WERI-Rb-1 (cell line): ENCODE results near the gene EPB41L4B.

Experiments used
- DNase-seq: peaks from one replicate; pipeline ENCODE4 v3.0.0-alpha.2; 2020
- H3K27ac ChIP-seq: fragments of 250-450 bp; sonication (Bioruptor Pico); 2 replicates; pipeline ENCODE4 v1.5.1; 2020; ENCODE audit warnings: mild to moderate bottlenecking, moderate library complexity
- H3K27me3 ChIP-seq: fragments of 250-450 bp; sonication (Bioruptor Pico); 2 replicates; pipeline ENCODE4 v1.5.1; 2021; ENCODE audit warnings: mild to moderate bottlenecking, low read depth, moderate library complexity; ENCODE audit not compliant: insufficient read depth, severe bottlenecking
- H3K36me3 ChIP-seq: fragments of 250-450 bp; sonication (Bioruptor Pico); 2 replicates; pipeline ENCODE4 v1.5.1; 2020; ENCODE audit warnings: mild to moderate bottlenecking, moderate library complexity
- H3K4me3 ChIP-seq: 2 replicates; pipeline ENCODE4 v1.5.1; 2011; ENCODE audit warnings: low read depth, mild to moderate bottlenecking, control low read depth, low read length
- H3K9me3 ChIP-seq: fragments of 250-450 bp; sonication (Bioruptor Pico); 2 replicates; pipeline ENCODE4 v1.5.1; 2021; ENCODE audit warnings: mild to moderate bottlenecking, moderate library complexity; ENCODE audit not compliant: severe bottlenecking
- CTCF ChIP-seq: IDR thresholded peaks from 2 replicates; pipeline ENCODE4 v1.5.1; 2011; ENCODE audit warnings: low read depth, mild to moderate bottlenecking, control low read depth, inconsistent platforms, low read length

The EPB41L4B gene

GRCh38 chr9:109269081-109269480, 51.8 kb downstream of the EPB41L4B start:
- H3K36me3 ChIP-seq: peaks cover 20% of the 10 kb centered on the region
- peaks cover 5% of the 10 kb centered on the region for H3K9me3 ChIP-seq
- no peak for TF ChIP-seq CTCF
- H3K27ac ChIP-seq: no peak overlapping the region
- H3K4me3 ChIP-seq: no peak overlapping the region
- no peaks in the 10 kb centered on the region for H3K27me3 ChIP-seq
- DNase-seq: no peak

- H3K9me3 ChIP-seq: peaks cover 5% of the 10 kb centered on the region
- H3K36me3 ChIP-seq: peaks cover 20% of the 10 kb centered on the region
Measured at GRCh38 chr9:109267555-109267954, 53.3 kb downstream of the EPB41L4B start.

GRCh38 chr9:109264877-109265587, 55.8 kb downstream of the EPB41L4B start:
- DNase-seq: no peak
- peaks cover 5% of the 10 kb centered on the region for H3K9me3 ChIP-seq
- TF ChIP-seq CTCF: no peak
- H3K4me3 ChIP-seq: no peak overlapping the region
- no peak overlapping the region for H3K27ac ChIP-seq
- peaks cover 26% of the 10 kb centered on the region for H3K36me3 ChIP-seq
- H3K27me3 ChIP-seq: no peaks in the 10 kb centered on the region

More at GRCh38 chr9:109267555-109267954, 53.3 kb downstream of the EPB41L4B start:
- no peaks in the 10 kb centered on the region for H3K27me3 ChIP-seq
- H3K4me3 ChIP-seq: no peak overlapping the region
- no peak for TF ChIP-seq CTCF
- DNase-seq: no peak
- no peak overlapping the region for H3K27ac ChIP-seq

- no peak for TF ChIP-seq CTCF
- Histone ChIP-seq H3K4me3 (no peak overlapping the region), H3K36me3 (peaks cover 26% of the 10 kb centered on the region), H3K27ac (no peak overlapping the region), H3K27me3 (no peaks in the 10 kb centered on the region), H3K9me3 (peaks cover 5% of the 10 kb centered on the region)
- DNase-seq: no peak
Measured at GRCh38 chr9:109263358-109263757, 57.5 kb downstream of the EPB41L4B start.

- DNase-seq: peak; percentile 28
- no peak overlapping the region for H3K27ac ChIP-seq
- H3K9me3 ChIP-seq: no peaks in the 10 kb centered on the region
- no peak for TF ChIP-seq CTCF
- H3K36me3 ChIP-seq: peaks cover 40% of the 10 kb centered on the region
- no peaks in the 10 kb centered on the region for H3K27me3 ChIP-seq
- no peak overlapping the region for H3K4me3 ChIP-seq
Measured at GRCh38 chr9:109258481-109259302, 62.2 kb downstream of the EPB41L4B start.
